ENCODE measurements around the gene CPNE8.

The CPNE8 gene

DNA sequence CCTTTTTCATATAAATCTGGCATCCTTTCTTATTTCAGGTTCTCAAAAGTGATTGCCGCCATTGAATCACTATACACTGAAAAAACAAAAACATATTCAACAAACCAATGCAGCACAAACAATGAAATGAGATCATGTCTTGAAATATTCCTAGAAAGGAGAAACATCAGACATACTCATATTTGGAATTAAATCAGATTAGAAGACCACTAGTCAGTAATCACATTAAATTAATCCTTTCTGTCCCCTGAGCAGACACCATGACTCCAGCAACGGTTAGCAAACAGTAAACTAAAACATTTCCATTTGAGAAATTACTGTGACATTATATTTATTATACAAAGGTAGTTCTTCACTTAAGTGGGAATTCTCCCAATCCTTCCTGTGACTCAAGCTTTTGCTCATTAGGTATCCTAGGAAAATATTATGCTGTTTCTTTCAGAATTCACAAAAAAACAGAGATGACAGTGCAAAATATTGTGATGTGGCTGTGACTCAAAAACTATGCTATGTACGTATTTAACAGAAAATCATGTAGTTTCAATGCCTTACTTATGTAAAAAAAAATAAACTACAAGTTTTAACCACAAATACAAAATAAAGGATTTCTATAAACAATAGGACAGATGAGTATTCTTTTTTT lies 29.7 kb downstream of the CPNE8 start:
- TF ChIP-seq, protein P1, sequence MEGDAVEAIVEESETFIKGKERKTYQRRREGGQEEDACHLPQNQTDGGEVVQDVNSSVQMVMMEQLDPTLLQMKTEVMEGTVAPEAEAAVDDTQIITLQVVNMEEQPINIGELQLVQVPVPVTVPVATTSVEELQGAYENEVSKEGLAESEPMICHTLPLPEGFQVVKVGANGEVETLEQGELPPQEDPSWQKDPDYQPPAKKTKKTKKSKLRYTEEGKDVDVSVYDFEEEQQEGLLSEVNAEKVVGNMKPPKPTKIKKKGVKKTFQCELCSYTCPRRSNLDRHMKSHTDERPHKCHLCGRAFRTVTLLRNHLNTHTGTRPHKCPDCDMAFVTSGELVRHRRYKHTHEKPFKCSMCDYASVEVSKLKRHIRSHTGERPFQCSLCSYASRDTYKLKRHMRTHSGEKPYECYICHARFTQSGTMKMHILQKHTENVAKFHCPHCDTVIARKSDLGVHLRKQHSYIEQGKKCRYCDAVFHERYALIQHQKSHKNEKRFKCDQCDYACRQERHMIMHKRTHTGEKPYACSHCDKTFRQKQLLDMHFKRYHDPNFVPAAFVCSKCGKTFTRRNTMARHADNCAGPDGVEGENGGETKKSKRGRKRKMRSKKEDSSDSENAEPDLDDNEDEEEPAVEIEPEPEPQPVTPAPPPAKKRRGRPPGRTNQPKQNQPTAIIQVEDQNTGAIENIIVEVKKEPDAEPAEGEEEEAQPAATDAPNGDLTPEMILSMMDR (IDR thresholded peaks at IDR 0.05) = no peak
- intact Hi-C loops (cut with DNase I; ENCODE audit: low total_unique reads) = no loop called here
- no peak for DNase-seq

DNA sequence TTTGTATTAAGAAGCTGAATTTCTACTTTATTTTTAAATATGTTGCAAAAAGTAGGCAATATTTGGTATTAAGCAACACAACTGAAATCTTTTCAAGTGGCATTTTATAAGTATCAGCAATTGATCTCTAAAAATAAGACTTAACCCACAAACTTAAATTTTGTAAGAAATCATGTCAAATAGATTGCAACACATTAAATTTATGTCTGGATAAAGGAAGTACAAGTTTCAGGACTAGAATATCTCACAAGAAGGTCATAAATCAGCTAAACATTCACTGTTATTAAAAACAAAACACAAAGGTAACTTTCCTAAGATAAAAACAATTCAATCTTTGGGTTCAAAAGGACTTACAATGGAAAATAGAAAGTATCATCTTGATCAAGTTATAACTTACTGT lies 32.8 kb downstream of the CPNE8 start:
- TF ChIP-seq, protein P1 (IDR thresholded peaks at IDR 0.05) = no peak
- intact Hi-C loops (cut with DNase I; ENCODE audit: low total_unique reads) = no loop called here
- Histone ChIP-seq H3K27ac (no peak overlapping the region), H3K4me1 (no peaks in the 10 kb centered on the region), H3K4me3 (no peak overlapping the region), H3K36me3 (no peaks in the 10 kb centered on the region), H3K9me3 (no peaks in the 10 kb centered on the region), H3K27me3 (no peaks in the 10 kb centered on the region)
- DNase-seq = no peak

More for the DNA sequence above, 29.7 kb downstream of the CPNE8 start:
- no peaks in the 10 kb centered on the region for H3K36me3 ChIP-seq
- no peak overlapping the region for H3K27ac ChIP-seq
- H3K27me3 ChIP-seq = no peaks in the 10 kb centered on the region
- no peak overlapping the region for H3K4me3 ChIP-seq
- H3K4me1 ChIP-seq = no peaks in the 10 kb centered on the region
- no peaks in the 10 kb centered on the region for H3K9me3 ChIP-seq

GRCh38 chr12:38872156-38872555 lies 33.2 kb downstream of the CPNE8 start:
- intact Hi-C loops (cut with DNase I; ENCODE audit: low total_unique reads) = no loop called here
- H3K36me3 ChIP-seq = no peaks in the 10 kb centered on the region
- H3K4me3 ChIP-seq = no peak overlapping the region
- TF ChIP-seq, protein P1 (IDR thresholded peaks at IDR 0.05) = no peak
- no peak for DNase-seq
- H3K4me1 ChIP-seq = no peaks in the 10 kb centered on the region
- no peaks in the 10 kb centered on the region for H3K27me3 ChIP-seq
- no peak overlapping the region for H3K27ac ChIP-seq
- no peaks in the 10 kb centered on the region for H3K9me3 ChIP-seq

DNA sequence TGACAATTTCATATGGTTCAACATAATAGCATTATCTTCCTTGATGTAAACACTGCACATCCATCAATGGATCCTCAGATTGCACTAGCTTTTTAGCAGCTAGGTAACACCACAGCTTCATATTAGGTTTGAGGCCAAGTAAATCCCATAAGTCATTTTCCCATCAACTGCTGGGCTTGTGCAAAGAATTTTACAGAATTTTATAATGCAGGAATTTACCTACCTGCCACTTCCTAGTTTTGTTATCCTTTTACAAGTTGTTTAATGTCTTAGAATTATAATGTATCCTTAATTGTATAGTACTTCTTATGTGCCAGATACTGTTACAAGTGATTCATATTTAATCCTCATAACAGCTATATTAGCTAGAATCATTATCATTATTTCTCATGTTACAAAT lies 36.4 kb downstream of the CPNE8 start:
- H3K36me3 ChIP-seq = no peaks in the 10 kb centered on the region
- DNase-seq = no peak
- H3K4me1 ChIP-seq = no peaks in the 10 kb centered on the region
- TF ChIP-seq, protein P1 (IDR thresholded peaks at IDR 0.05) = no peak
- no peaks in the 10 kb centered on the region for H3K27me3 ChIP-seq
- intact Hi-C loops (cut with DNase I; ENCODE audit: low total_unique reads) = no loop called here
- H3K9me3 ChIP-seq = no peaks in the 10 kb centered on the region
- no peak overlapping the region for H3K27ac ChIP-seq
- H3K4me3 ChIP-seq = no peak overlapping the region

GRCh38 chr12:38850461-38850860 lies 54.9 kb downstream of the CPNE8 start:
- no peaks in the 10 kb centered on the region for H3K36me3 ChIP-seq

More at GRCh38 chr12:38850461-38850860, 54.9 kb downstream of the CPNE8 start:
- no peak for DNase-seq
- no peaks in the 10 kb centered on the region for H3K27me3 ChIP-seq
- TF ChIP-seq, protein P1 (IDR thresholded peaks at IDR 0.05) = no peak
- no peaks in the 10 kb centered on the region for H3K9me3 ChIP-seq
- no peak overlapping the region for H3K4me3 ChIP-seq
- intact Hi-C loops (cut with DNase I; ENCODE audit: low total_unique reads) = no loop called here
- H3K27ac ChIP-seq = no peak overlapping the region
- H3K4me1 ChIP-seq = peaks cover 0 to 5% (median 2%) of the 10 kb centered on the region in 4 donors

All from tibial artery (tissue), 4 donors.